Measurements from ENCODE around the gene GSTA5.
"Not testable (repeated sequence)": the region's sequence is repeated elsewhere in the genome, so short reads cannot be mapped to it uniquely, and the experiment has no call there.

The GSTA5 gene

GRCh38 chr6:52849137-52849536 is 8.5 kb upstream of the GSTA5 start:
- H3K27ac ChIP-seq, result no peak overlapping the region
- TF ChIP-seq ZFX (IDR thresholded peaks at IDR 0.05), result no peak
- no peak for TF ChIP-seq CTCF (conservative IDR thresholded peaks at IDR 0.05)

- TF ChIP-seq ZFX (IDR thresholded peaks at IDR 0.05) (no peak), CTCF (conservative IDR thresholded peaks at IDR 0.05) (0 out of 2 replicates have a peak, but pooled peaks have one; percentile 3)
These were observed 5.4 kb upstream of the GSTA5 start for GRCh38 chr6:52846002-52846401.

GRCh38 chr6:52843605-52844004 is 3.0 kb upstream of the GSTA5 start:
- H3K27ac ChIP-seq, result no peak overlapping the region
- TF ChIP-seq CTCF (conservative IDR thresholded peaks at IDR 0.05), result no peak
- no peak for TF ChIP-seq ZFX (IDR thresholded peaks at IDR 0.05)

More at GRCh38 chr6:52846002-52846401, 5.4 kb upstream of the GSTA5 start:
- no peak overlapping the region for H3K27ac ChIP-seq

- H3K27ac ChIP-seq, result no peak overlapping the region
- TF ChIP-seq ZFX (IDR thresholded peaks at IDR 0.05), result no peak
- peak; percentile 90 for TF ChIP-seq CTCF (conservative IDR thresholded peaks at IDR 0.05)
These were observed 1.2 kb downstream of the GSTA5 start for GRCh38 chr6:52839124-52840055.

- no peak overlapping the region for H3K27ac ChIP-seq
- TF ChIP-seq ZFX (IDR thresholded peaks at IDR 0.05) (no peak), CTCF (conservative IDR thresholded peaks at IDR 0.05) (no peak)
These were observed 6.1 kb downstream of the GSTA5 start for GRCh38 chr6:52834481-52834880.

- not testable (repeated sequence) for H3K27ac ChIP-seq
These were observed 9.7 kb downstream of the GSTA5 start for GRCh38 chr6:52830869-52831268.

GRCh38 chr6:52829046-52829817 is 11.4 kb downstream of the GSTA5 start:
- TF ChIP-seq ZFX (IDR thresholded peaks at IDR 0.05) (no peak), CTCF (conservative IDR thresholded peaks at IDR 0.05) (no peak)
- no peak overlapping the region for H3K27ac ChIP-seq

- H3K27ac ChIP-seq, result not testable (repeated sequence)
These were observed 12.0 kb downstream of the GSTA5 start for GRCh38 chr6:52828621-52829020.

GRCh38 chr6:52827073-52827783 is 13.4 kb downstream of the GSTA5 start:
- not testable (repeated sequence) for H3K27ac ChIP-seq

All from C4-2B (cell line).